Activated T-helper 1 cell treated with anti-CD3 and anti-CD28 coated beads, Interleukin-12 subunit alpha, Interleukin-12 subunit beta, Interleukin-2, Interleukin-4 antibody, amounts not matched to agents 30 ng/mL and 10 ng/mL and 1 ng/mL, durations not matched to agents 14 hours and 24 hours and 36 hours (primary cell): ENCODE data around the gene PCA3. TPM values are rescaled to one million over a fixed set of nuclear protein-coding genes. Genes with fewer than 3 reads are reported as not detected.

Experiments used
- DNase-seq: peaks from one replicate; pipeline ENCODE4 v3.0.0; 2021; ENCODE audit warnings: low spot score
- H3K27ac Mint-ChIP-seq: one replicate; pipeline ENCODE4 v1.8.0; 2021; ENCODE audit warnings: mild to moderate bottlenecking, mixed read lengths
- H3K27me3 Mint-ChIP-seq: one replicate; pipeline ENCODE4 v1.8.0; 2022; ENCODE audit warnings: mild to moderate bottlenecking, moderate library complexity, mixed read lengths; ENCODE audit not compliant: insufficient read depth
- H3K36me3 Mint-ChIP-seq: one replicate; pipeline ENCODE4 v1.8.0; 2021; ENCODE audit warnings: low read depth, mixed read lengths
- H3K4me1 Mint-ChIP-seq: one replicate; pipeline ENCODE4 v1.8.0; 2021; ENCODE audit warnings: low read depth, mixed read lengths
- H3K4me3 Mint-ChIP-seq: one replicate; pipeline ENCODE4 v1.8.0; 2021; ENCODE audit warnings: mild to moderate bottlenecking, moderate library complexity, mixed read lengths
- H3K9me3 Mint-ChIP-seq: one replicate; pipeline ENCODE4 v1.8.0; 2021; ENCODE audit warnings: mixed read lengths
- intact Hi-C: fragments of 100-400 bp; cut with micrococcal nuclease; formaldehyde crosslinking; loops from one replicate; pipeline ENCODE4 v1.15.1; 2024
- total RNA-seq: library from RNA; stranded (reverse); gene quantifications from 2 replicates; pipeline ENCODE4 v1.2.3, GENCODE V29; 2022

The PCA3 gene
- total RNA-seq, 1 donor from 2014 or later: not detected

GRCh38 chr9:76766126-76766525 lies 1.9 kb downstream of the PCA3 start:
- no peaks in the 10 kb centered on the region for H3K36me3 Mint-ChIP-seq
- peaks cover 1% of the 10 kb centered on the region for H3K4me1 Mint-ChIP-seq
- H3K9me3 Mint-ChIP-seq: no peaks in the 10 kb centered on the region
- no peak overlapping the region for H3K4me3 Mint-ChIP-seq
- peaks cover 2% of the 10 kb centered on the region for H3K27me3 Mint-ChIP-seq
- DNase-seq: no peak
- H3K27ac Mint-ChIP-seq: no peak overlapping the region
- intact Hi-C loops: no loop called here

GRCh38 chr9:76772686-76773445 lies 8.6 kb downstream of the PCA3 start:
- no peaks in the 10 kb centered on the region for H3K36me3 Mint-ChIP-seq
- intact Hi-C loops: no loop called here

GRCh38 chr9:76784881-76785280 lies 20.6 kb downstream of the PCA3 start:
- H3K27me3 Mint-ChIP-seq: peaks cover 3% of the 10 kb centered on the region
- no peak for DNase-seq
- no peaks in the 10 kb centered on the region for H3K4me1 Mint-ChIP-seq
- H3K27ac Mint-ChIP-seq: no peak overlapping the region
- H3K4me3 Mint-ChIP-seq: no peak overlapping the region
- H3K36me3 Mint-ChIP-seq: no peaks in the 10 kb centered on the region
- no peaks in the 10 kb centered on the region for H3K9me3 Mint-ChIP-seq
- intact Hi-C loops: no loop called here

More at GRCh38 chr9:76772686-76773445, 8.6 kb downstream of the PCA3 start:
- H3K27me3 Mint-ChIP-seq: peaks cover 5% of the 10 kb centered on the region
- H3K4me3 Mint-ChIP-seq: no peak overlapping the region
- H3K9me3 Mint-ChIP-seq: no peaks in the 10 kb centered on the region
- H3K27ac Mint-ChIP-seq: no peak overlapping the region
- H3K4me1 Mint-ChIP-seq: peaks cover 8% of the 10 kb centered on the region
- DNase-seq: no peak

GRCh38 chr9:76785501-76785900 lies 21.3 kb downstream of the PCA3 start:
- Mint-ChIP-seq H3K27me3 (peaks cover 3% of the 10 kb centered on the region), H3K4me3 (no peak overlapping the region), H3K36me3 (no peaks in the 10 kb centered on the region), H3K4me1 (no peaks in the 10 kb centered on the region), H3K9me3 (no peaks in the 10 kb centered on the region), H3K27ac (no peak overlapping the region)
- no peak for DNase-seq
- intact Hi-C loops: no loop called here

- H3K36me3 Mint-ChIP-seq: no peaks in the 10 kb centered on the region
- no peak overlapping the region for H3K27ac Mint-ChIP-seq
- H3K4me1 Mint-ChIP-seq: no peaks in the 10 kb centered on the region
- no peaks in the 10 kb centered on the region for H3K9me3 Mint-ChIP-seq
- no peak for DNase-seq
- intact Hi-C loops: no loop called here
- no peak overlapping the region for H3K4me3 Mint-ChIP-seq
- H3K27me3 Mint-ChIP-seq: peaks cover 3% of the 10 kb centered on the region
Measured at GRCh38 chr9:76787677-76788076, 23.4 kb downstream of the PCA3 start.

GRCh38 chr9:76789840-76790239 lies 25.6 kb downstream of the PCA3 start:
- no peak for DNase-seq
- H3K36me3 Mint-ChIP-seq: no peaks in the 10 kb centered on the region
- H3K27me3 Mint-ChIP-seq: peaks cover 3% of the 10 kb centered on the region
- H3K4me1 Mint-ChIP-seq: no peaks in the 10 kb centered on the region
- H3K9me3 Mint-ChIP-seq: no peaks in the 10 kb centered on the region
- H3K4me3 Mint-ChIP-seq: no peak overlapping the region
- no peak overlapping the region for H3K27ac Mint-ChIP-seq
- intact Hi-C loops: no loop called here

- H3K9me3 Mint-ChIP-seq: no peaks in the 10 kb centered on the region
Measured at GRCh38 chr9:76793784-76794431, 29.7 kb downstream of the PCA3 start.

GRCh38 chr9:76796296-76796695 lies 32.1 kb downstream of the PCA3 start:
- H3K36me3 Mint-ChIP-seq: no peaks in the 10 kb centered on the region
- DNase-seq: no peak
- H3K9me3 Mint-ChIP-seq: no peaks in the 10 kb centered on the region
- intact Hi-C loops: no loop called here
- H3K4me3 Mint-ChIP-seq: no peak overlapping the region
- H3K4me1 Mint-ChIP-seq: no peaks in the 10 kb centered on the region
- H3K27ac Mint-ChIP-seq: no peak overlapping the region
- peaks cover 6% of the 10 kb centered on the region for H3K27me3 Mint-ChIP-seq

More at GRCh38 chr9:76793784-76794431, 29.7 kb downstream of the PCA3 start:
- no peak overlapping the region for H3K4me3 Mint-ChIP-seq
- intact Hi-C loops: no loop called here
- H3K36me3 Mint-ChIP-seq: no peaks in the 10 kb centered on the region
- no peak for DNase-seq
- no peaks in the 10 kb centered on the region for H3K4me1 Mint-ChIP-seq
- no peak overlapping the region for H3K27ac Mint-ChIP-seq
- peaks cover 3% of the 10 kb centered on the region for H3K27me3 Mint-ChIP-seq

GRCh38 chr9:76798527-76798926 lies 34.3 kb downstream of the PCA3 start:
- Mint-ChIP-seq H3K9me3 (no peaks in the 10 kb centered on the region), H3K27me3 (peaks cover 6% of the 10 kb centered on the region), H3K4me3 (no peak overlapping the region), H3K4me1 (no peaks in the 10 kb centered on the region), H3K36me3 (no peaks in the 10 kb centered on the region), H3K27ac (no peak overlapping the region)
- intact Hi-C loops: no loop called here
- no peak for DNase-seq

- Mint-ChIP-seq H3K27ac (no peak overlapping the region), H3K36me3 (no peaks in the 10 kb centered on the region), H3K27me3 (peaks cover 6% of the 10 kb centered on the region), H3K9me3 (no peaks in the 10 kb centered on the region), H3K4me1 (no peaks in the 10 kb centered on the region), H3K4me3 (no peak overlapping the region)
- intact Hi-C loops: no loop called here
- DNase-seq: no peak
Measured at GRCh38 chr9:76799473-76799872, 35.2 kb downstream of the PCA3 start.

- Mint-ChIP-seq H3K27me3 (peaks cover 6% of the 10 kb centered on the region), H3K27ac (no peak overlapping the region), H3K4me3 (no peak overlapping the region), H3K36me3 (no peaks in the 10 kb centered on the region), H3K4me1 (no peaks in the 10 kb centered on the region), H3K9me3 (no peaks in the 10 kb centered on the region)
- DNase-seq: no peak
- intact Hi-C loops: no loop called here
Measured at GRCh38 chr9:76800901-76801300, 36.7 kb downstream of the PCA3 start.

- intact Hi-C loops: no loop called here
- Mint-ChIP-seq H3K4me1 (no peaks in the 10 kb centered on the region), H3K36me3 (no peaks in the 10 kb centered on the region), H3K27me3 (peaks cover 3% of the 10 kb centered on the region), H3K27ac (no peak overlapping the region), H3K9me3 (no peaks in the 10 kb centered on the region), H3K4me3 (no peak overlapping the region)
- DNase-seq: no peak
Measured at GRCh38 chr9:76803083-76803482, 38.8 kb downstream of the PCA3 start.

GRCh38 chr9:76803762-76804161 lies 39.5 kb downstream of the PCA3 start:
- Mint-ChIP-seq H3K4me1 (no peaks in the 10 kb centered on the region), H3K27me3 (peaks cover 3% of the 10 kb centered on the region), H3K4me3 (no peak overlapping the region), H3K27ac (no peak overlapping the region), H3K9me3 (no peaks in the 10 kb centered on the region), H3K36me3 (no peaks in the 10 kb centered on the region)
- intact Hi-C loops: no loop called here
- DNase-seq: no peak
